Activated T-helper 2 cell treated with anti-CD3 and anti-CD28 coated beads, Interferon-gamma antibody, Interleukin-2, Interleukin-4, amounts not matched to agents 10 μg/mL and 5 μg/mL and 100 μg/mL, durations not matched to agents 14 hours and 24 hours and 36 hours (primary cell): ENCODE results near the gene CABLES1. TPM values are rescaled to one million over a fixed set of nuclear protein-coding genes. Genes with fewer than 3 reads are reported as not detected.
"Not testable (repeated sequence)": the region's sequence is repeated elsewhere in the genome, so short reads cannot be mapped to it uniquely, and the experiment has no call there.

Source experiments
- DNase-seq: peaks from one replicate; pipeline ENCODE4 v3.0.0; 2021; ENCODE audit warnings: low spot score
- H3K27ac Mint-ChIP-seq: one replicate; pipeline ENCODE4 v1.8.0; 2021; ENCODE audit warnings: mixed read lengths
- H3K27me3 Mint-ChIP-seq: one replicate; pipeline ENCODE4 v1.8.0; 2021; ENCODE audit warnings: low read depth, mixed read lengths
- H3K36me3 Mint-ChIP-seq: one replicate; pipeline ENCODE4 v1.8.0; 2021; ENCODE audit warnings: low read depth, mixed read lengths
- H3K4me1 Mint-ChIP-seq: one replicate; pipeline ENCODE4 v1.8.0; 2021; ENCODE audit warnings: low read depth, mixed read lengths
- H3K4me3 Mint-ChIP-seq: one replicate; pipeline ENCODE4 v1.8.0; 2021; ENCODE audit warnings: low read depth, mild to moderate bottlenecking, moderate library complexity, mixed read lengths
- H3K9me3 Mint-ChIP-seq: one replicate; pipeline ENCODE4 v1.8.0; 2021; ENCODE audit warnings: mixed read lengths
- intact Hi-C: fragments of 100-400 bp; cut with micrococcal nuclease; formaldehyde crosslinking; loops from one replicate; pipeline ENCODE4 v1.15.1; 2023
- total RNA-seq: library from RNA; stranded (reverse); gene quantifications from 2 replicates; pipeline ENCODE4 v1.2.3, GENCODE V29; 2022

CABLES1 gene
- total RNA-seq, 1 donor from 2014 or later = 27.4 TPM

GRCh38 chr18:23154030-23154429, 18.7 kb downstream of the CABLES1 start:
- intact Hi-C loops = no loop called here
- peaks cover 4% of the 10 kb centered on the region for H3K4me1 Mint-ChIP-seq
- H3K4me3 Mint-ChIP-seq = no peak overlapping the region
- H3K9me3 Mint-ChIP-seq = no peaks in the 10 kb centered on the region
- H3K36me3 Mint-ChIP-seq = peaks cover 5% of the 10 kb centered on the region
- H3K27me3 Mint-ChIP-seq = no peaks in the 10 kb centered on the region
- no peak for DNase-seq
- no peak overlapping the region for H3K27ac Mint-ChIP-seq

- H3K4me1 Mint-ChIP-seq = peaks cover 4% of the 10 kb centered on the region
- no peaks in the 10 kb centered on the region for H3K9me3 Mint-ChIP-seq
- H3K27ac Mint-ChIP-seq = no peak overlapping the region
- intact Hi-C loops = loop anchor here (5.0 kb wide), 1 partner anchor 47 kb away; no protein-coding TSS in a partner anchor
- no peak overlapping the region for H3K4me3 Mint-ChIP-seq
- no peak for DNase-seq
- peaks cover 5% of the 10 kb centered on the region for H3K36me3 Mint-ChIP-seq
- no peaks in the 10 kb centered on the region for H3K27me3 Mint-ChIP-seq
Observed at GRCh38 chr18:23154823-23155500, 19.7 kb downstream of the CABLES1 start.

- DNase-seq = no peak
- no peaks in the 10 kb centered on the region for H3K27me3 Mint-ChIP-seq
- H3K9me3 Mint-ChIP-seq = no peaks in the 10 kb centered on the region
- H3K4me1 Mint-ChIP-seq = peaks cover 4% of the 10 kb centered on the region
- no peak overlapping the region for H3K27ac Mint-ChIP-seq
- H3K4me3 Mint-ChIP-seq = no peak overlapping the region
- intact Hi-C loops = loop anchor here (5.0 kb wide), 1 partner anchor 47 kb away; no protein-coding TSS in a partner anchor
- peaks cover 5% of the 10 kb centered on the region for H3K36me3 Mint-ChIP-seq
Observed at GRCh38 chr18:23155537-23155936, 20.3 kb downstream of the CABLES1 start.

- Mint-ChIP-seq H3K4me3 (no peak overlapping the region), H3K4me1 (peaks cover 4% of the 10 kb centered on the region), H3K27me3 (no peaks in the 10 kb centered on the region), H3K9me3 (no peaks in the 10 kb centered on the region), H3K27ac (no peak overlapping the region), H3K36me3 (peaks cover 5% of the 10 kb centered on the region)
- DNase-seq = no peak
- intact Hi-C loops = loop anchor here (5.0 kb wide), 1 partner anchor 46 kb away; no protein-coding TSS in a partner anchor
Observed at GRCh38 chr18:23156134-23156533, 20.8 kb downstream of the CABLES1 start.

GRCh38 chr18:23158058-23158457, 22.8 kb downstream of the CABLES1 start:
- Mint-ChIP-seq H3K4me1 (peaks cover 3% of the 10 kb centered on the region), H3K36me3 (no peaks in the 10 kb centered on the region), H3K9me3 (no peaks in the 10 kb centered on the region), H3K4me3 (no peak overlapping the region), H3K27ac (no peak overlapping the region), H3K27me3 (no peaks in the 10 kb centered on the region)
- no peak for DNase-seq
- intact Hi-C loops = loop anchor here (5.0 kb wide), 1 partner anchor 44 kb away; no protein-coding TSS in a partner anchor

GRCh38 chr18:23158884-23159283, 23.6 kb downstream of the CABLES1 start:
- not testable (repeated sequence) for H3K4me1 Mint-ChIP-seq, DNase-seq, H3K27ac Mint-ChIP-seq, H3K4me3 Mint-ChIP-seq, H3K9me3 Mint-ChIP-seq, H3K27me3 Mint-ChIP-seq, H3K36me3 Mint-ChIP-seq
- intact Hi-C loops = loop anchor here (5.0 kb wide), 1 partner anchor 43 kb away; no protein-coding TSS in a partner anchor

GRCh38 chr18:23159344-23159743, 24.1 kb downstream of the CABLES1 start:
- no peak for DNase-seq
- intact Hi-C loops = loop anchor here (5.0 kb wide), 1 partner anchor 43 kb away; no protein-coding TSS in a partner anchor

GRCh38 chr18:23162473-23162872, 27.2 kb downstream of the CABLES1 start:
- Mint-ChIP-seq H3K9me3 (no peaks in the 10 kb centered on the region), H3K27me3 (no peaks in the 10 kb centered on the region), H3K4me1 (peaks cover 6% of the 10 kb centered on the region), H3K4me3 (no peak overlapping the region), H3K27ac (no peak overlapping the region), H3K36me3 (no peaks in the 10 kb centered on the region)
- intact Hi-C loops = no loop called here
- no peak for DNase-seq

More at GRCh38 chr18:23159344-23159743, 24.1 kb downstream of the CABLES1 start:
- no peak overlapping the region for H3K27ac Mint-ChIP-seq
- H3K27me3 Mint-ChIP-seq = no peaks in the 10 kb centered on the region
- no peaks in the 10 kb centered on the region for H3K9me3 Mint-ChIP-seq
- peaks cover 8% of the 10 kb centered on the region for H3K4me1 Mint-ChIP-seq
- no peaks in the 10 kb centered on the region for H3K36me3 Mint-ChIP-seq
- H3K4me3 Mint-ChIP-seq = no peak overlapping the region

GRCh38 chr18:23163786-23164533, 28.7 kb downstream of the CABLES1 start:
- no peak for DNase-seq
- H3K4me3 Mint-ChIP-seq = no peak overlapping the region
- H3K27me3 Mint-ChIP-seq = no peaks in the 10 kb centered on the region
- no peak overlapping the region for H3K27ac Mint-ChIP-seq
- H3K36me3 Mint-ChIP-seq = no peaks in the 10 kb centered on the region
- intact Hi-C loops = no loop called here
- H3K9me3 Mint-ChIP-seq = no peaks in the 10 kb centered on the region
- peaks cover 6% of the 10 kb centered on the region for H3K4me1 Mint-ChIP-seq

GRCh38 chr18:23165271-23166068, 30.2 kb downstream of the CABLES1 start:
- Mint-ChIP-seq H3K27ac (no peak overlapping the region), H3K36me3 (no peaks in the 10 kb centered on the region), H3K27me3 (no peaks in the 10 kb centered on the region), H3K4me3 (no peak overlapping the region), H3K4me1 (peaks cover 6% of the 10 kb centered on the region), H3K9me3 (no peaks in the 10 kb centered on the region)
- intact Hi-C loops = no loop called here
- no peak for DNase-seq

- no peak for DNase-seq
- peaks cover 6% of the 10 kb centered on the region for H3K4me1 Mint-ChIP-seq
- intact Hi-C loops = no loop called here
- H3K4me3 Mint-ChIP-seq = no peak overlapping the region
- H3K36me3 Mint-ChIP-seq = no peaks in the 10 kb centered on the region
- H3K27ac Mint-ChIP-seq = no peak overlapping the region
- H3K9me3 Mint-ChIP-seq = no peaks in the 10 kb centered on the region
- H3K27me3 Mint-ChIP-seq = no peaks in the 10 kb centered on the region
Observed at GRCh38 chr18:23166891-23167541, 31.7 kb downstream of the CABLES1 start.

- peaks cover 2% of the 10 kb centered on the region for H3K4me1 Mint-ChIP-seq
- H3K27me3 Mint-ChIP-seq = peaks cover 3% of the 10 kb centered on the region
- DNase-seq = no peak
- no peak overlapping the region for H3K4me3 Mint-ChIP-seq
- no peaks in the 10 kb centered on the region for H3K9me3 Mint-ChIP-seq
- no peaks in the 10 kb centered on the region for H3K36me3 Mint-ChIP-seq
- no peak overlapping the region for H3K27ac Mint-ChIP-seq
- intact Hi-C loops = no loop called here
Observed at GRCh38 chr18:23169673-23170044, 34.4 kb downstream of the CABLES1 start.
